GM12878 (cell line): ENCODE results near the gene MRPL27. TPM values are rescaled to one million over a fixed set of nuclear protein-coding genes. Genes with fewer than 3 reads are reported as not detected.
A peak's percentile ranks its signal among the peaks of the same experiment; 100 is the strongest.

Source experiments
- ATAC-seq: fragments of 200-7000 bp; cut with Tn5 transposase; 3 replicates; pipeline ENCODE4 v1.9.1; 2020; ENCODE audit warnings: mild to moderate bottlenecking, moderate library complexity
- BruUV-seq: library from RNA; stranded (reverse); fragments of 400-500 nt; replicated peaks from 2 replicates; lab custom pipeline; 2021; lab: Mats Ljungman, UMichigan
- CTCF ChIA-PET: fragments of 300-600 bp; sonication (Branson Sonifier 250); formaldehyde crosslinking; extraction: SDS; loops from one replicate; lab custom pipeline; 2021; ENCODE audit warnings: inconsistent platforms; lab: Yijun Ruan, JAX
- POLR2A ChIA-PET: fragments of 350-600 bp; formaldehyde crosslinking; extraction: SDS; loops from one replicate; lab custom pipeline; 2021; ENCODE audit warnings: inconsistent platforms; lab: Charles Lee
- RAD21 ChIA-PET: fragments of 300-600 bp; sonication (Branson Sonifier 250); formaldehyde crosslinking; loops from one replicate; lab custom pipeline; 2023; ENCODE audit warnings: antibody characterized with exemption; ENCODE audit not compliant: unreplicated experiment; lab: Charles Lee
- SMC1A ChIA-PET: fragments of 300-600 bp; sonication (Branson Sonifier 250); formaldehyde crosslinking; loops from one replicate; lab custom pipeline; 2023; ENCODE audit not compliant: unreplicated experiment, uncharacterized antibody; lab: Charles Lee
- DNase-seq: peaks from one replicate; pipeline ENCODE4 v3.0.0-alpha.2; 2011; ENCODE audit warnings: low read depth, low spot score
- FAIRE-seq: peaks from 3 replicates; lab custom pipeline; 2011; peaks lifted over from hg19 to GRCh38; lab: Jason Lieb, UNC
- H2AFZ ChIP-seq: 2 replicates; pipeline ENCODE4 v1.6.0; 2011; ENCODE audit warnings: low read depth, low read length, control low read depth; ENCODE audit not compliant: control insufficient read depth
- H3K27ac ChIP-seq: 2 replicates; pipeline ENCODE4 v1.5.1; 2011; ENCODE audit warnings: control low read depth; ENCODE audit not compliant: control insufficient read depth, insufficient read depth
- H3K27me3 ChIP-seq, 2 experiments: replicated peaks in 1 of 2; 2 replicates each; pipeline versions ENCODE4 v1.6.0 to v1.6.1; 2011; ENCODE audit warnings: low read length in 1 of 2; ENCODE audit not compliant: control insufficient read depth in 2 of 2, insufficient read depth in 2 of 2
- H3K36me3 ChIP-seq, 2 experiments: 2 replicates each; pipeline ENCODE4 v1.5.1; 2011; ENCODE audit warnings: low read length in 1 of 2; ENCODE audit not compliant: control insufficient read depth in 2 of 2, insufficient read depth in 2 of 2
- H3K4me1 ChIP-seq: 2 replicates; pipeline ENCODE4 v1.6.1; 2011; ENCODE audit warnings: mild to moderate bottlenecking, low read length, moderate library complexity, mixed read lengths; ENCODE audit not compliant: control insufficient read depth, insufficient read depth
- H3K4me2 ChIP-seq: 2 replicates; pipeline ENCODE4 v1.6.0; 2011; ENCODE audit warnings: control low read depth; ENCODE audit not compliant: control insufficient read depth, insufficient read depth
- H3K4me3 ChIP-seq: fragments of 200-600 bp; sonication (generic); 2 replicates; pipeline ENCODE4 v1.5.1; 2016
- H3K79me2 ChIP-seq: 2 replicates; pipeline ENCODE4 v1.6.0; 2011; ENCODE audit warnings: low read length; ENCODE audit not compliant: control insufficient read depth, insufficient read depth
- H3K9ac ChIP-seq: 2 replicates; pipeline ENCODE4 v1.8.0; 2011; ENCODE audit warnings: low read length, control low read depth, mixed read lengths; ENCODE audit not compliant: control insufficient read depth, insufficient read depth
- H3K9me3 ChIP-seq: replicated peaks from 3 replicates; pipeline ENCODE4 v1.5.1; 2011; ENCODE audit warnings: mild to moderate bottlenecking, low read length; ENCODE audit not compliant: control insufficient read depth, insufficient read depth
- H4K20me1 ChIP-seq: 2 replicates; pipeline ENCODE4 v1.6.0; 2011; ENCODE audit not compliant: control insufficient read depth, insufficient read depth
- MTA3 ChIP-seq: IDR thresholded peaks from 2 replicates; pipeline ENCODE4 v1.6.1; 2012; ENCODE audit warnings: low read length, inconsistent platforms, borderline replicate concordance
- NBN ChIP-seq: fragments of 450-650 bp; IDR thresholded peaks from 2 replicates; pipeline ENCODE4 v1.6.1; 2016
- POLR2AphosphoS5 ChIP-seq: IDR thresholded peaks from 2 replicates; pipeline ENCODE4 v1.6.1; 2011; ENCODE audit warnings: mild to moderate bottlenecking, low read length, inconsistent platforms
- WGBS: methylation state at CpG from one replicate; pipeline ENCODE4 v1.1.6; 2016; ENCODE audit warnings: low lambda C conversion rate; ENCODE audit not compliant: insufficient replicate concordance, insufficient coverage; ENCODE audit errors: missing lambda C conversion rate; 5-methylcytosine and 5-hydroxymethylcytosine counted together
- in situ Hi-C: fragments of 300-500 bp; cut with MboI; formaldehyde crosslinking; loops from 9 replicates; pipeline ENCODE4 v1.14.3; 2018; ENCODE audit warnings: mixed read lengths
- intact Hi-C: fragments of 100-400 bp; cut with micrococcal nuclease; formaldehyde crosslinking; loops from one replicate; pipeline ENCODE4 v1.14.2; 2022; ENCODE audit not compliant: unreplicated experiment
- polyA plus RNA-seq, 11 experiments: library from polyadenylated mRNA; depleted of rRNA in 4 of 11; unstranded in 6 of 11; stranded (reverse) in 5 of 11; fragments of >200 nt; fragmentation: Nextera tagmentation in 4 of 11; fragmentation: Illumina TruSeq in 1 of 11; extraction: Ambion mirVana in 4 of 11; extraction: Trizol in 1 of 11; gene quantifications; 1 replicate in 1 of 11; 2 replicates in 10 of 11; pipeline versions ENCODE4 v1.2.1 to v1.2.3, GENCODE V29; 2011 to 2016; ENCODE audit warnings: inconsistent platforms in 2 of 11, missing spikeins in 2 of 11, low read depth in 1 of 11
- total RNA-seq, 4 experiments: library from RNA; depleted of rRNA in 3 of 4; stranded (reverse); fragments of >200 nt in 3 of 4; fragmentation: Illumina TruSeq in 1 of 4; extraction: Trizol in 1 of 4; gene quantifications; 2 replicates each; pipeline versions ENCODE4 v1.2.1 to v1.2.3, GENCODE V29; 2013 to 2021

Gene MRPL27
- total and polyA plus RNA-seq, 10 of the 15 experiments (the other 5 are each of a cell fraction or from before 2014, with no cell fraction given) = 83.0 to 390 (median 131) TPM

DNA sequence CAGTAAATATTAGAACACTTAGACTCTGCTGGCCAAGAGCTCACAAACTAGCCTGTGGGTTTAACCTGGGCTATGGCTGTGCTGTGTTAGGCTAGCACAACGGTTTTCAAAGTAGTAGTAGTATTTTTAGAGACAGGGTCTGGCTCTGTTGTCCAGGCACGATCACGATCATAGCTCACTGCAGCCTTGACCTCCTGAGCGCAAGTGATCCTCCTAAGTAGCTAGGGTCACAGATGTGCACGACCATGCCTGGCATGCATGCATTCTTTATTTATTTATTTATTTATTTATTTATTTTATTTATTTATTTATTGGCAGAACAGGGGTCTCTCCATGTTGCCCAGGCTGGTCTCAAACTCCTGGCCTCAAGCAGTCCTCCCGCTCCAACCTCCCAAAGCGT is 10.3 kb downstream of the MRPL27 start:
- Histone ChIP-seq H3K9me3 (no peaks in the 10 kb centered on the region), H2AFZ (no peak overlapping the region), H3K4me3 (no peak overlapping the region), H3K4me2 (no peak overlapping the region), H3K36me3 (peaks cover 13 to 21% of the 10 kb centered on the region in 2 experiments; a peak in 3 of 4 replicates), H3K4me1 (no peaks in the 10 kb centered on the region), H3K79me2 (no peaks in the 10 kb centered on the region; the same call in 1 of the 2 replicates), H4K20me1 (no peaks in the 10 kb centered on the region), H3K27ac (no peak overlapping the region), H3K27me3 (no peaks in the 10 kb centered on the region), H3K9ac (no peak overlapping the region)
- 82% methylated on average over 7 of the region's 7 CpGs for WGBS
- BruUV-seq = no TSS peak
- no peak for DNase-seq
- intact Hi-C loops (loop anchor here (1.0 kb wide), 1 partner anchor 117 kb away; no protein-coding TSS in a partner anchor), in situ Hi-C loops (loop anchor here (5.0 kb wide), 1 partner anchor 50 kb away; no protein-coding TSS in a partner anchor)
- POLR2A ChIA-PET = interaction anchor here (0.7 to 1.9 kb wide), 7 partner anchors 9 to 275 kb away, joined by 3 to 7 read pairs (median 4); partner anchors contain the start of gene LRRC59
- TF ChIP-seq NBN (no peak), POLR2AphosphoS5 (peak; percentile 31; the same call in 1 of the 2 replicates), MTA3 (peak; percentile 52; the same call in 1 of the 2 replicates)
- SMC1A ChIA-PET = interaction anchor here (0.7 to 2.9 kb wide), 22 partner anchors 8 to 179 kb away, joined by 3 to 26 read pairs (median 4); partner anchors contain the start of genes LRRC59 and XYLT2
- CTCF ChIA-PET = interaction anchor here (0.7 to 4.5 kb wide), 35 partner anchors 10 to 248 kb away, joined by 3 to 83 read pairs (median 6); partner anchors contain the start of genes EME1, LRRC59, MRPL27 and RSAD1
- ATAC-seq = no peak
- FAIRE-seq = no peak
- RAD21 ChIA-PET = interaction anchor here (0.9 to 3.0 kb wide), 12 partner anchors 14 to 162 kb away, joined by 3 to 32 read pairs (median 5); partner anchors contain the start of genes ACSF2, LRRC59, RSAD1 and XYLT2
